Inferior parietal cortex (tissue), 1 donor: ENCODE results near the gene MARK2.
"Not testable (repeated sequence)": the region's sequence is repeated elsewhere in the genome, so short reads cannot be mapped to it uniquely, and the experiment has no call there.

Experiments
- DNase-seq: peaks from one replicate; pipeline ENCODE4 v3.0.0-alpha.2; 2016; ENCODE audit errors: extremely low spot score

MARK2 gene

DNA sequence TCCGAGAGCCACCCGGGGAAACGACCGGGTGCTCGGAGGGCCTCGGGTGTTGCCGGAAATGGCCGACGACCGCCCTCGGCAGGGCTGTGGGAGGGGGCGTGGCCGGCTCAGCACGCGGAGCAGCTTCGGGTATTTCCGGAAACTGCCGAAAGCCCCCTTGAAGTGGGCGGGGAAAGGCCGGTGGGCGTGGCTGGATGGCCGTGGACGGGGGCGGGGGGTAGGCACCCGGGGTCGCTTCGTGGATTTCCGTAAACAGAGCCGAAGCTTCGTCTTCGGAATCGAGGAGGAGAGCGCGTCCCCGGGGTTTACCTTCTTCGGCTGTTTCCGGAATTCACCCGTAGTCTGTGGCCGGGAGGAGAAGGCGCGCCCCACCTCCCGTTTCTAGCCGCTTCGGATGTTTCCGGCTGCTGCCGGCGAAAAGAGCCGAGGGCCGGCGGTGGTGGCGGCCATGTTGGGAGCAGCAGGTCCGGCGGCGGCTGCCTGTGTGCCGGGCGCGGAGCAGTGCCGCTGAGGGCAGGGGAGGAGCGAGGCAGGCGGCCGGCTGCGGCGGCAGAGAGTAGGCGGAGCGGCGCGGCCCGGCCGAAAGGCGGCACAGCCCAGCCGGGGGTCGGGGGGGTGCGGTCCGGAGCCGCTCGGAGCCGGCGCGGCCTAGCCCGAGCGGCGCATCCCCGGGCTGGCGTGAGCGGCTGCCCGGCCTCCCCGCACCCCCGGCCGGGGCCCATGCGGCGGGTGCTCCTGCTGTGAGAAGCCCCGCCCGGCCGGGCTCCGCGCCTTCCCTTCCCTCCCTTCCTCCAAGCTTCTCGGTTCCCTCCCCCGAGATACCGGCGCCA lies at the start of gene MARK2:
TSS of gene MARK2 (plus strand) at position 433 of the 830 bp plus-strand sequence. CDS start at position 830, 397 bp downstream.
- DNase-seq = peak; percentile 97

GRCh38 chr11:63791495-63792167 lies 47.3 kb upstream of the MARK2 start:
- no peak for DNase-seq

- no peak for DNase-seq
Measured at GRCh38 chr11:63793161-63793560, 45.7 kb upstream of the MARK2 start.

- no peak for DNase-seq
Measured at GRCh38 chr11:63795066-63795465, 43.8 kb upstream of the MARK2 start.

GRCh38 chr11:63800921-63801320 lies 38.0 kb upstream of the MARK2 start:
- DNase-seq = no peak

GRCh38 chr11:63802637-63803414 lies 36.1 kb upstream of the MARK2 start:
- DNase-seq = no peak

- no peak for DNase-seq
Measured at GRCh38 chr11:63804259-63804658, 34.7 kb upstream of the MARK2 start.

GRCh38 chr11:63805844-63806415 lies 33.0 kb upstream of the MARK2 start:
- DNase-seq = no peak

DNA sequence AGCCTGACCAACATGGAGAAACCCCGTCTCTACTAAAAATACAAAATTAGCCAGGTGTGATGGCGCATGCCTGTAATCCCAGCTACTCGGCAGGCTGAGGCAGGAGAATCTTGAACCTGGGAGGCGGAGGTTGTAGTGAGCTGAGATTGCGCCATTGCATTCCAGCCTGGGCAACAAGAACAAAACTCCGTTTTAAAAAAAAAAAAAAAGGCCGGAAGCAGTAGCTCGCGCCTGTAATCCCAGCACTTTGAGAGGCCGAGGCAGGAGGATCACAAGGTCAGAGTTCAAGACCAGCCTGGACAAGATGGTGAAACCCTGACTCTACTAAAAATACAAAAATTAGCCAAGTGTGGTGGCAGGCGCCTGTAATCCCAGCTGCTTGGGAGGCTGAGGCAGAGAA lies 28.5 kb upstream of the MARK2 start:
- DNase-seq = not testable (repeated sequence)

GRCh38 chr11:63811522-63811921 lies 27.4 kb upstream of the MARK2 start:
- no peak for DNase-seq

- peak; percentile 78 for DNase-seq
Measured at GRCh38 chr11:63813035-63813562, 25.8 kb upstream of the MARK2 start, which contains the start of gene SPINDOC. SPINDOC (plus strand) TSS chr11:63813456; CDS start chr11:63813687, 231 bp downstream.

DNA sequence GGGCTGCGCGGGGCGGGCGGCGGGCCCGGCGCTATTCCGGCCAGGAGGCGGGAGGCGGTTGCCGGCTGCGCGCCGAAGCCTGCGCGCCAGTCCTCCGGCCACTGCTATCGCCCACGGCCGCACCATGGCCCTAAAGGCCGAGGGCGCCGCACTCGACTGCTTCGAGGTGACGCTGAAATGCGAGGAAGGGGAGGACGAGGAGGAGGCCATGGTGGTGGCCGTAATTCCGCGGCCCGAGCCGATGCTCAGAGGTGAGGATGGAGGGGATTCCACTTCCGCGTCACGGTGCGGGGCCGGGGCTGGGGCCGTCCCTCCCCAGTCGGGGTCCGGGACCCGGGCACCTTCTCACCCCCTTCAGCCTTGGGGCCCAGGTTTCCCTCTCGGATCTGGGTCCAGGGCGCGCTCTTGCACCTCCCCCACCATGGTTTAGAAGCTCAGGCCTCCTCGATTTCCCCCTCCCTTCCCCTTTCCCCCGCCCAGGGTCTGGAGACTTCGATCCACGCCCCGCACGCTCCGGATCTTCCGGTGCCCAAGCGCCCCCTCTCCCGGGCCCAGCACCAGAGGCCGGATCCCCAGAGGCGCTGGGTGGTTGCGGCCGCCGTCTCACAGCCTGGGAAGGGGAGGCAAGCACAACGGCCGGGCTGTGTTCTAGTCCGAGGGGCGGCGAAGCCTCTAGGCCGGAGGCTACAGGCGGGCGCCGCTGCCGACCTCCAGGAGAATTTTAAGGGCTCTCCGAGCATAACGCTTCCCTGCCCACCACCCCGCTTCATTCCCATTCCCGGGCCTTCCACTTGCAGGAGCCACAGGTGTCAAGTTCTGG lies 25.1 kb upstream of the MARK2 start:
- DNase-seq = peak; percentile 24

DNA sequence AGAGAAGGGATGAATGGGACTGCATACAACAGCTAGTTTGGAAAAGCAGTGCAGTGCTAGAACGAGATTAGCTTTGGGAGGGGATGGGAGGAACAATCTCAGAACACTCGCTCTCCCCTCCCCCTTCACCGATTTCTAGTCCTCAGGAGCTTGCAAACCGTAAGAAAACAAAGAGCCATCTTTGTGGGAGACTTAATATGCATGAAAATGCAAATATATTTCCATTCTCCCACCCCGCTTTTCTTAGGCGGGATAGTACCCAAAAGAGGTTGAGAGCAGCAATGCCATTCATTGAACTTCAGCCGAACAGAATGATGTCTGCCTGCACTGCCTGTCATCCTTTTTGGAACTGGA lies 24.6 kb upstream of the MARK2 start:
- DNase-seq = no peak

GRCh38 chr11:63816166-63816565 lies 22.7 kb upstream of the MARK2 start:
- DNase-seq = no peak

DNA sequence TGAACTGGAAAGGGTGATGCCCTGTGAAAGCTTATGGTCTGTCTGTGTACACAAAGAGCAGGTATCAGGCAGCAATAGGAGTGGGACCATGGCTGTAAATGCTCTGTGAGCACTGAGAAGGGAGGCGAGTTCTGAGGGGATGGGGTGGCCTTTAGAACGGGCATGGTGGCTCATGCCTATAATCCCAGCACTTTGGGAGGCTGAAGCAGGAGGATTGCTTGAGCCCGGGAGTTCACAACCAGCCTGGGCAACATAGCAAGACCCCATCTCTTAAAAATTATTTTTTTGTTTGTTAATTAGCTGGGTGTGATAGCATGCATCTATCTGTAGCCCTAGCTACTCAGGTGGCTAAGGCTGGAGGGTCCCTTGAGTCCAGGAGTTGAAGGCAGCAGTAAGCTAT lies 22.2 kb upstream of the MARK2 start:
- DNase-seq = no peak

- no peak for DNase-seq
Measured at GRCh38 chr11:63817758-63818498, 21.0 kb upstream of the MARK2 start.

DNA sequence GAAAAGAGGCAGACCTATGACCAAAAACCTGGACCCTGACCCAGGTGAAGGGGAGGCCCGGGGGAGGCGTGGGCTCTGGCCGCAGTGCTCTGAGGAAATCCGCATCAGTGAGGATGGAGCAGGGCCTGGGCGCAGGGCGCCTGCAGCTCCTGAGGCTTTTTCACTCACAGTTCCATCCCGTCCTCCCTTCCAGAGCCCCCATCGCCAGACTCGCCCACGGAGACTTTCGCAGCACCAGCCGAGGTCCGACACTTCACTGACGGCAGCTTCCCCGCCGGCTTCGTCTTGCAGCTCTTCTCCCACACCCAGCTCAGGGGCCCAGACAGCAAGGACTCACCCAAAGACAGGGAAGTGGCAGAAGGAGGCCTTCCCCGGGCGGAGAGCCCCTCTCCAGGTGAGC lies 20.3 kb upstream of the MARK2 start:
- DNase-seq = no peak

- DNase-seq = no peak
Measured at GRCh38 chr11:63821411-63821810, 17.5 kb upstream of the MARK2 start.

- DNase-seq = no peak
Measured at GRCh38 chr11:63826471-63827190, 12.3 kb upstream of the MARK2 start.
